Activated CD4-positive, alpha-beta T cell treated with anti-CD3 and anti-CD28 coated beads, Interleukin-2, amount 10 ng/mL, durations not matched to agents 7 days and 5 days (primary cell): ENCODE measurements around the gene EIF2B1. TPM values are rescaled to one million over a fixed set of nuclear protein-coding genes. Genes with fewer than 3 reads are reported as not detected.

Experiments
- CTCF ChIA-PET: fragments of 350-600 bp; sonication (Branson Sonifier 250); formaldehyde crosslinking; loops from one replicate; lab custom pipeline; 2021; ENCODE audit warnings: antibody characterized with exemption; lab: Charles Lee
- POLR2A ChIA-PET: fragments of 350-600 bp; sonication (Branson Sonifier 250); formaldehyde crosslinking; loops from one replicate; lab custom pipeline; 2021; ENCODE audit warnings: antibody characterized with exemption; lab: Charles Lee
- DNase-seq: peaks from one replicate; pipeline ENCODE4 v3.0.0-alpha.2; 2020
- H3K27ac Mint-ChIP-seq: one replicate; pipeline ENCODE4 v1.8.0; 2021; ENCODE audit warnings: mild to moderate bottlenecking, moderate library complexity, mixed read lengths
- H3K27me3 Mint-ChIP-seq: one replicate; pipeline ENCODE4 v1.8.0; 2021; ENCODE audit warnings: mixed read lengths
- H3K36me3 Mint-ChIP-seq: one replicate; pipeline ENCODE4 v1.8.0; 2021; ENCODE audit warnings: low read depth, mixed read lengths
- H3K4me1 Mint-ChIP-seq: one replicate; pipeline ENCODE4 v1.8.0; 2021; ENCODE audit warnings: mixed read lengths
- H3K4me3 Mint-ChIP-seq: one replicate; pipeline ENCODE4 v1.8.0; 2021; ENCODE audit warnings: mild to moderate bottlenecking, moderate library complexity, mixed read lengths
- H3K9me3 Mint-ChIP-seq: one replicate; pipeline ENCODE4 v1.8.0; 2021; ENCODE audit warnings: mixed read lengths
- total RNA-seq, 2 experiments: library from RNA; stranded (reverse); gene quantifications; one replicate each; pipeline ENCODE4 v1.2.3, GENCODE V29; 2021

The EIF2B1 gene
- 10 to 100 TPM; 64.4 to 66.2 TPM for total RNA-seq

GRCh38 chr12:123633379-123634141, at the start of gene EIF2B1, which contains the start of gene GTF2H3:
EIF2B1 (minus strand) TSS chr12:123633686; CDS start chr12:123633557, 129 bp downstream.
GTF2H3 (plus strand) TSS chr12:123633829; CDS start chr12:123633860, 31 bp downstream.
- CTCF ChIA-PET = interaction anchor here (0.6 to 0.9 kb wide), 2 partner anchors 39 to 223 kb away, joined by 3 to 4 read pairs; no protein-coding TSS in a partner anchor

GRCh38 chr12:123681605-123682004, 48.1 kb upstream of the EIF2B1 start:
- H3K27ac Mint-ChIP-seq = no peak overlapping the region
- CTCF ChIA-PET = interaction anchor here (1.4 kb wide), 1 partner anchor 31 kb away, joined by 3 read pairs; the partner anchor contains the start of gene ATP6V0A2
- no peaks in the 10 kb centered on the region for H3K27me3 Mint-ChIP-seq
- no peaks in the 10 kb centered on the region for H3K9me3 Mint-ChIP-seq
- peaks cover 5% of the 10 kb centered on the region for H3K4me1 Mint-ChIP-seq
- no peak for DNase-seq
- H3K4me3 Mint-ChIP-seq = no peak overlapping the region
- POLR2A ChIA-PET = no interaction called here
- peaks cover 3% of the 10 kb centered on the region for H3K36me3 Mint-ChIP-seq

More at GRCh38 chr12:123633379-123634141, at the start of gene EIF2B1, which contains the start of gene GTF2H3:
- peak; percentile 98 for DNase-seq
- Mint-ChIP-seq H3K36me3 (peaks cover 27% of the 10 kb centered on the region), H3K9me3 (no peaks in the 10 kb centered on the region), H3K4me1 (peaks cover 34% of the 10 kb centered on the region), H3K4me3 (peak within 1 kb of the TSS; percentile 90), H3K27ac (peak within 1 kb of the TSS; percentile 99), H3K27me3 (no peaks in the 10 kb centered on the region)
- POLR2A ChIA-PET = no interaction called here

GRCh38 chr12:123678981-123679380, 45.5 kb upstream of the EIF2B1 start:
- DNase-seq = no peak
- ChIA-PET CTCF (interaction anchor here (0.7 kb wide), 1 partner anchor 237 kb away, joined by 3 read pairs; no protein-coding TSS in a partner anchor), POLR2A (no interaction called here)
- H3K4me3 Mint-ChIP-seq = no peak overlapping the region
- H3K27me3 Mint-ChIP-seq = no peaks in the 10 kb centered on the region
- peaks cover 3% of the 10 kb centered on the region for H3K36me3 Mint-ChIP-seq
- H3K9me3 Mint-ChIP-seq = no peaks in the 10 kb centered on the region
- H3K4me1 Mint-ChIP-seq = peaks cover 3% of the 10 kb centered on the region
- H3K27ac Mint-ChIP-seq = no peak overlapping the region

GRCh38 chr12:123676616-123677320, 43.3 kb upstream of the EIF2B1 start:
- ChIA-PET POLR2A (no interaction called here), CTCF (interaction anchor here (0.7 kb wide), 1 partner anchor 1305 kb away, joined by 4 read pairs; no protein-coding TSS in a partner anchor)

GRCh38 chr12:123675436-123675835, 42.0 kb upstream of the EIF2B1 start:
- CTCF ChIA-PET = interaction anchor here (0.7 kb wide), 1 partner anchor 30 kb away, joined by 3 read pairs; no protein-coding TSS in a partner anchor
- no peak overlapping the region for H3K4me3 Mint-ChIP-seq
- H3K27ac Mint-ChIP-seq = no peak overlapping the region
- H3K4me1 Mint-ChIP-seq = peaks cover 16% of the 10 kb centered on the region
- no peaks in the 10 kb centered on the region for H3K27me3 Mint-ChIP-seq
- H3K9me3 Mint-ChIP-seq = no peaks in the 10 kb centered on the region
- POLR2A ChIA-PET = no interaction called here
- no peak for DNase-seq
- H3K36me3 Mint-ChIP-seq = no peaks in the 10 kb centered on the region

More at GRCh38 chr12:123676616-123677320, 43.3 kb upstream of the EIF2B1 start:
- no peak for DNase-seq
- Mint-ChIP-seq H3K4me3 (no peak overlapping the region), H3K27me3 (no peaks in the 10 kb centered on the region), H3K9me3 (no peaks in the 10 kb centered on the region), H3K27ac (no peak overlapping the region), H3K36me3 (peaks cover 3% of the 10 kb centered on the region), H3K4me1 (peaks cover 5% of the 10 kb centered on the region)

- DNase-seq = no peak
- ChIA-PET CTCF (interaction anchor here (1.0 kb wide), 1 partner anchor 14 kb away, joined by 5 read pairs; no protein-coding TSS in a partner anchor), POLR2A (no interaction called here)
- Mint-ChIP-seq H3K9me3 (no peaks in the 10 kb centered on the region), H3K4me3 (peak overlapping the region; percentile 82), H3K4me1 (peaks cover 18% of the 10 kb centered on the region), H3K27ac (no peak overlapping the region), H3K27me3 (no peaks in the 10 kb centered on the region), H3K36me3 (no peaks in the 10 kb centered on the region)
Measured at GRCh38 chr12:123671876-123672275, 38.4 kb upstream of the EIF2B1 start.

GRCh38 chr12:123670882-123671728, 37.6 kb upstream of the EIF2B1 start, which contains the start of gene TCTN2:
TCTN2 (plus strand) TSS chr12:123671113; CDS start chr12:123671241, 128 bp downstream.
- DNase-seq = peak; percentile 97
- ChIA-PET POLR2A (no interaction called here), CTCF (interaction anchor here (0.8 to 1.0 kb wide), 3 partner anchors 15 to 341 kb away, joined by 3 to 5 read pairs (median 4); no protein-coding TSS in a partner anchor)
- H3K36me3 Mint-ChIP-seq = no peaks in the 10 kb centered on the region
- peaks cover 18% of the 10 kb centered on the region for H3K4me1 Mint-ChIP-seq
- no peaks in the 10 kb centered on the region for H3K9me3 Mint-ChIP-seq
- peak within 1 kb of the TSS; percentile 82 for H3K4me3 Mint-ChIP-seq
- H3K27me3 Mint-ChIP-seq = no peaks in the 10 kb centered on the region
- H3K27ac Mint-ChIP-seq = peak within 1 kb of the TSS; percentile 41

GRCh38 chr12:123667771-123668170, 34.3 kb upstream of the EIF2B1 start:
- Mint-ChIP-seq H3K27me3 (no peaks in the 10 kb centered on the region), H3K4me3 (no peak overlapping the region), H3K27ac (no peak overlapping the region), H3K9me3 (no peaks in the 10 kb centered on the region), H3K36me3 (peaks cover 5% of the 10 kb centered on the region), H3K4me1 (peaks cover 18% of the 10 kb centered on the region)
- CTCF ChIA-PET = interaction anchor here (1.7 kb wide), 1 partner anchor 9 kb away, joined by 3 read pairs; no protein-coding TSS in a partner anchor
- DNase-seq = no peak
- POLR2A ChIA-PET = no interaction called here

GRCh38 chr12:123659996-123660727, 26.7 kb upstream of the EIF2B1 start:
- peaks cover 21% of the 10 kb centered on the region for H3K4me1 Mint-ChIP-seq

GRCh38 chr12:123657211-123657610, 23.7 kb upstream of the EIF2B1 start:
- DNase-seq = no peak
- Mint-ChIP-seq H3K4me1 (peaks cover 21% of the 10 kb centered on the region), H3K4me3 (no peak overlapping the region), H3K27me3 (no peaks in the 10 kb centered on the region), H3K9me3 (no peaks in the 10 kb centered on the region), H3K36me3 (peaks cover 49% of the 10 kb centered on the region), H3K27ac (peak overlapping the region; percentile 56)
- ChIA-PET CTCF (interaction anchor here (0.5 to 0.6 kb wide), 2 partner anchors 91 to 147 kb away, joined by 3 to 6 read pairs; no protein-coding TSS in a partner anchor), POLR2A (no interaction called here)

More at GRCh38 chr12:123659996-123660727, 26.7 kb upstream of the EIF2B1 start:
- Mint-ChIP-seq H3K27ac (peak overlapping the region; percentile 88), H3K9me3 (no peaks in the 10 kb centered on the region), H3K27me3 (no peaks in the 10 kb centered on the region), H3K36me3 (peaks cover 36% of the 10 kb centered on the region), H3K4me3 (no peak overlapping the region)
- POLR2A ChIA-PET = no interaction called here
- CTCF ChIA-PET = interaction anchor here (1.1 to 1.3 kb wide), 2 partner anchors 16 to 294 kb away, joined by 3 to 4 read pairs; no protein-coding TSS in a partner anchor
- DNase-seq = no peak

GRCh38 chr12:123656392-123656791, 22.9 kb upstream of the EIF2B1 start:
- H3K4me3 Mint-ChIP-seq = no peak overlapping the region
- H3K9me3 Mint-ChIP-seq = no peaks in the 10 kb centered on the region
- ChIA-PET CTCF (interaction anchor here (0.6 kb wide), 1 partner anchor 148 kb away, joined by 3 read pairs; no protein-coding TSS in a partner anchor), POLR2A (no interaction called here)
- H3K27me3 Mint-ChIP-seq = no peaks in the 10 kb centered on the region
- DNase-seq = no peak
- H3K4me1 Mint-ChIP-seq = peaks cover 21% of the 10 kb centered on the region
- no peak overlapping the region for H3K27ac Mint-ChIP-seq
- peaks cover 53% of the 10 kb centered on the region for H3K36me3 Mint-ChIP-seq
